ENCODE data around the gene CT47C1. TPM values are rescaled to one million over a fixed set of nuclear protein-coding genes. Genes with fewer than 3 reads are reported as not detected.
A peak's percentile ranks its signal among the peaks of the same experiment; 100 is the strongest.

The CT47C1 gene
- polyA plus RNA-seq, 2 of the 4 experiments (the other 2 are of a cell fraction), result not detected

DNA sequence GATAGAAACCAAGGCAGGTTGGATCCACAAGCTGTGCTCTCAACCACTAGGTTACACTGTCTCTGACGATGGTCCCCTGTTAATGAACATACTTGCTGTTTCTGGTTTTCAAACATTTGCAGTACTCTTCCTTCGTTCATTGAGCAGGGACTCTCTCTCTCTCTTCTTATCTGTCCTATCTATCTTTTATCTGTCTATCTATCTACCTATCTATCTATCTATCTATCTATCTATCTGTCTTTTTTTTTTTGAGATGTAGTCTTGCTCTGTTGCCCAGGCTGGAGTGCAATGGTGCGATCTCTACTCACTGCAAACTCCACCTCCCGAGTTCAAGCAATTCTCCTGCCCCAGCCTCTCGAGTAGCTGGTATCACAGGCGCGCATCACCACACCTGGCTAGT lies 9.4 kb upstream of the CT47C1 start:
- 87% methylated on average over 7 of the region's 7 CpGs for WGBS (ENCODE audit: missing lambda C conversion rate)
- ATAC-seq (no peak), FAIRE-seq (no peak), DNase-seq (ENCODE audit: low read depth in 1 of 2, low spot score in 1 of 2) (no peak)
- H3K4me3 ChIP-seq, result no peak overlapping the region
- ChIA-PET CTCF (interaction anchor here (0.5 to 5.0 kb wide), 5 partner anchors 59 to 224 kb away, joined by 4 to 56 read pairs (median 6); no protein-coding TSS in a partner anchor), POLR2A (no interaction called here)
- no peaks in the 10 kb centered on the region for H3K9me3 ChIP-seq
- no peak for TF ChIP-seq RNF2 (IDR thresholded peaks at IDR 0.05; ENCODE audit: borderline replicate concordance, low read depth)
- H3K27ac ChIP-seq, result no peak overlapping the region
- H3K4me2 ChIP-seq, result no peak overlapping the region
- no peaks in the 10 kb centered on the region for H3K4me1 ChIP-seq

DNA sequence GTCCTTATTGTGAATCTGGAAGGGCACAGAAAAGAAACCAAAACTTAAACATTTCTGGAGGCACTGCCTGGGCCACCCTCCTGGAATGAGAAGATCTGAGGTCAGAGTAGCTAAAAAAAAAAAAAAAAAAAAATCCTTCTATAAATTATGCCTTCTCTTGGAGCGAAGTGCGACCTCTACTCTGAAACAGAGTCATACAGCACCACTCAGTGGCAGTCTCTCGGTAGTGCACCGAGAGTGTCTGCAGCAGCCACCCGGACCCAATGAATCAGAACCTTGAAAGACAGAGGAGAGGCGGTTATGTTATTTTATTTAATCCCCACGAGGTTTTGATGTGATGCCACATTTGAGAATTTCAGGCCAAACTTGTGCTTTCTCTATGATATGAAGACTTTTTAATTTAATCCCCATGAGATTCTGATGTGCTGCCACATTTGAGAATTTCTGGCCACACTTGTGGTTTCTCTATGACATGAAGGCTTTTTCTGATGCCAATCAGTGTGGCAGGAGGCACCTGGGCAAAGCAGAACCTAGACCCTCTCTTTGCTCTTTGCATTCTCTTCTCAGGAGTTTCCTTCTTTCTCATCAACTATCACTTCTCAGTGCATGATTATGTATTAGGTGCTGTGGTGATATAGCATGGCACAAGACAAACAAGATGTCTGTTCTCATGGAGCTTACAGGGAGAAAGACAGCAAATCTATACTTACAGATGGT lies 5.6 kb upstream of the CT47C1 start:
- ATAC-seq, result peak; percentile 76 to 90
- H3K4me2 ChIP-seq, result no peak overlapping the region
- DNase-seq (ENCODE audit: low read depth in 1 of 2, low spot score in 1 of 2), result peak; percentile 46 to 50
- H3K4me3 ChIP-seq, result no peak overlapping the region
- CTCF ChIA-PET, result interaction anchor here (0.6 to 5.0 kb wide), 33 partner anchors 8 to 654 kb away, joined by 3 to 56 read pairs (median 4); no protein-coding TSS in a partner anchor
- FAIRE-seq, result no peak
- no peak overlapping the region for H3K27ac ChIP-seq
- 2% methylated on average over 7 of the region's 7 CpGs for WGBS (ENCODE audit: missing lambda C conversion rate)
- TF ChIP-seq EHF (CRISPR knock-in tag; IDR thresholded peaks at IDR 0.05) (no peak), SMC3 (IDR thresholded peaks at IDR 0.05) (peak; percentile 76), RAD21 (conservative IDR thresholded peaks at IDR 0.05 in 1 of 2, IDR thresholded peaks at IDR 0.05 in 1 of 2) (peak; percentile 82 to 87)
- TF ChIP-seq, protein P1, sequence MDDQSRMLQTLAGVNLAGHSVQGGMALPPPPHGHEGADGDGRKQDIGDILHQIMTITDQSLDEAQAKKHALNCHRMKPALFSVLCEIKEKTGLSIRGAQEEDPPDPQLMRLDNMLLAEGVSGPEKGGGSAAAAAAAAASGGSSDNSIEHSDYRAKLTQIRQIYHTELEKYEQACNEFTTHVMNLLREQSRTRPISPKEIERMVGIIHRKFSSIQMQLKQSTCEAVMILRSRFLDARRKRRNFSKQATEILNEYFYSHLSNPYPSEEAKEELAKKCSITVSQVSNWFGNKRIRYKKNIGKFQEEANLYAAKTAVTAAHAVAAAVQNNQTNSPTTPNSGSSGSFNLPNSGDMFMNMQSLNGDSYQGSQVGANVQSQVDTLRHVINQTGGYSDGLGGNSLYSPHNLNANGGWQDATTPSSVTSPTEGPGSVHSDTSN (IDR thresholded peaks at IDR 0.05), result no peak
- TF ChIP-seq, protein P2, sequence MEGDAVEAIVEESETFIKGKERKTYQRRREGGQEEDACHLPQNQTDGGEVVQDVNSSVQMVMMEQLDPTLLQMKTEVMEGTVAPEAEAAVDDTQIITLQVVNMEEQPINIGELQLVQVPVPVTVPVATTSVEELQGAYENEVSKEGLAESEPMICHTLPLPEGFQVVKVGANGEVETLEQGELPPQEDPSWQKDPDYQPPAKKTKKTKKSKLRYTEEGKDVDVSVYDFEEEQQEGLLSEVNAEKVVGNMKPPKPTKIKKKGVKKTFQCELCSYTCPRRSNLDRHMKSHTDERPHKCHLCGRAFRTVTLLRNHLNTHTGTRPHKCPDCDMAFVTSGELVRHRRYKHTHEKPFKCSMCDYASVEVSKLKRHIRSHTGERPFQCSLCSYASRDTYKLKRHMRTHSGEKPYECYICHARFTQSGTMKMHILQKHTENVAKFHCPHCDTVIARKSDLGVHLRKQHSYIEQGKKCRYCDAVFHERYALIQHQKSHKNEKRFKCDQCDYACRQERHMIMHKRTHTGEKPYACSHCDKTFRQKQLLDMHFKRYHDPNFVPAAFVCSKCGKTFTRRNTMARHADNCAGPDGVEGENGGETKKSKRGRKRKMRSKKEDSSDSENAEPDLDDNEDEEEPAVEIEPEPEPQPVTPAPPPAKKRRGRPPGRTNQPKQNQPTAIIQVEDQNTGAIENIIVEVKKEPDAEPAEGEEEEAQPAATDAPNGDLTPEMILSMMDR (IDR thresholded peaks at IDR 0.05), result peak; percentile 75
- no peaks in the 10 kb centered on the region for H3K9me3 ChIP-seq
- H3K4me1 ChIP-seq, result no peaks in the 10 kb centered on the region
- POLR2A ChIA-PET, result no interaction called here

DNA sequence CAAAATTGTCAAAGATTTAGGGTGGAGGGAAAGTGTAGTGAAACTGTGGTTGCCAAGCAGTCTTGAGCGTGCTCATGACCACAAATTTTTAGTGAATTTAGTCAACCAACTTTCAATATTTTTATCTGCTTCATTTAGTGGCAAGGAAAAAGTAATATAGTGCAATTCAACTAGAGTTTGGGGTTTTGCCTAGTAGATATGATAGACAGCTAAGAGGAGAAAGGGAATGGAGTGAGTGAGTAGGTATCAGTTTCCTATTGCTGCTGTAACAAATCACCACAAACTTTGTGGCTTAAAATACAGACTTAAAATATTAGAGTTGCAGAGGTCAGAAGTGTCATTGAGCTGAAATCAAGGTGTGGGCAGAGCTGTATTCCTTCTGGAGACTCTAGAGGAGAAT lies 3.7 kb upstream of the CT47C1 start:
- H3K4me1 ChIP-seq, result no peaks in the 10 kb centered on the region
- FAIRE-seq, result peak; percentile 43
- H3K4me3 ChIP-seq, result no peak overlapping the region
- no peaks in the 10 kb centered on the region for H3K9me3 ChIP-seq
- TF ChIP-seq, protein P3, sequence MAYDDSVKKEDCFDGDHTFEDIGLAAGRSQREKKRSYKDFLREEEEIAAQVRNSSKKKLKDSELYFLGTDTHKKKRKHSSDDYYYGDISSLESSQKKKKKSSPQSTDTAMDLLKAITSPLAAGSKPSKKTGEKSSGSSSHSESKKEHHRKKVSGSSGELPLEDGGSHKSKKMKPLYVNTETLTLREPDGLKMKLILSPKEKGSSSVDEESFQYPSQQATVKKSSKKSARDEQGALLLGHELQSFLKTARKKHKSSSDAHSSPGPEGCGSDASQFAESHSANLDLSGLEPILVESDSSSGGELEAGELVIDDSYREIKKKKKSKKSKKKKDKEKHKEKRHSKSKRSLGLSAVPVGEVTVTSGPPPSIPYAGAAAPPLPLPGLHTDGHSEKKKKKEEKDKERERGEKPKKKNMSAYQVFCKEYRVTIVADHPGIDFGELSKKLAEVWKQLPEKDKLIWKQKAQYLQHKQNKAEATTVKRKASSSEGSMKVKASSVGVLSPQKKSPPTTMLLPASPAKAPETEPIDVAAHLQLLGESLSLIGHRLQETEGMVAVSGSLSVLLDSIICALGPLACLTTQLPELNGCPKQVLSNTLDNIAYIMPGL (CRISPR knock-in tag; IDR thresholded peaks at IDR 0.05; ENCODE audit: borderline replicate concordance), result no peak
- TF ChIP-seq, protein P4, sequence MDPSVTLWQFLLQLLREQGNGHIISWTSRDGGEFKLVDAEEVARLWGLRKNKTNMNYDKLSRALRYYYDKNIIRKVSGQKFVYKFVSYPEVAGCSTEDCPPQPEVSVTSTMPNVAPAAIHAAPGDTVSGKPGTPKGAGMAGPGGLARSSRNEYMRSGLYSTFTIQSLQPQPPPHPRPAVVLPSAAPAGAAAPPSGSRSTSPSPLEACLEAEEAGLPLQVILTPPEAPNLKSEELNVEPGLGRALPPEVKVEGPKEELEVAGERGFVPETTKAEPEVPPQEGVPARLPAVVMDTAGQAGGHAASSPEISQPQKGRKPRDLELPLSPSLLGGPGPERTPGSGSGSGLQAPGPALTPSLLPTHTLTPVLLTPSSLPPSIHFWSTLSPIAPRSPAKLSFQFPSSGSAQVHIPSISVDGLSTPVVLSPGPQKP (IDR thresholded peaks at IDR 0.05; ENCODE audit: low read depth, low read length), result no peak
- TF ChIP-seq MAFK (IDR thresholded peaks at IDR 0.05; ENCODE audit: partially characterized antibody) (no peak), HOXA7 (CRISPR knock-in tag; IDR thresholded peaks at IDR 0.05) (no peak), NR3C1 (IDR thresholded peaks at IDR 0.05) (no peak), KDM5A (IDR thresholded peaks at IDR 0.05) (no peak), POLR2AphosphoS2 (conservative IDR thresholded peaks at IDR 0.05; ENCODE audit: low read length) (no peak), JUNB (IDR thresholded peaks at IDR 0.05) (no peak), KDM1A (IDR thresholded peaks at IDR 0.05; ENCODE audit: low read depth) (no peak), BHLHE40 (IDR thresholded peaks at IDR 0.05; ENCODE audit: low read depth, low read length) (no peak), EHF (CRISPR knock-in tag; IDR thresholded peaks at IDR 0.05) (no peak), SREBF2 (IDR thresholded peaks at IDR 0.05) (no peak), HOXB13 (CRISPR knock-in tag; IDR thresholded peaks at IDR 0.05; ENCODE audit: low read depth) (no peak), RFX5 (IDR thresholded peaks at IDR 0.05) (no peak), ZNF302 (CRISPR knock-in tag; IDR thresholded peaks at IDR 0.05) (no peak), NPAS2 (CRISPR knock-in tag; IDR thresholded peaks at IDR 0.05; ENCODE audit: borderline replicate concordance) (no peak)
- TF ChIP-seq, protein P2 (IDR thresholded peaks at IDR 0.05), result no peak
- TF ChIP-seq, protein P5, sequence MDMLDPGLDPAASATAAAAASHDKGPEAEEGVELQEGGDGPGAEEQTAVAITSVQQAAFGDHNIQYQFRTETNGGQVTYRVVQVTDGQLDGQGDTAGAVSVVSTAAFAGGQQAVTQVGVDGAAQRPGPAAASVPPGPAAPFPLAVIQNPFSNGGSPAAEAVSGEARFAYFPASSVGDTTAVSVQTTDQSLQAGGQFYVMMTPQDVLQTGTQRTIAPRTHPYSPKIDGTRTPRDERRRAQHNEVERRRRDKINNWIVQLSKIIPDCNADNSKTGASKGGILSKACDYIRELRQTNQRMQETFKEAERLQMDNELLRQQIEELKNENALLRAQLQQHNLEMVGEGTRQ (IDR thresholded peaks at IDR 0.05), result no peak
- H3K27ac ChIP-seq, result no peak overlapping the region
- WGBS (ENCODE audit: missing lambda C conversion rate), result 18% methylated on average over 1 of the region's 1 CpG
- CTCF ChIA-PET, result interaction anchor here (1.3 to 4.3 kb wide), 4 partner anchors 23 to 230 kb away, joined by 5 to 31 read pairs (median 8); no protein-coding TSS in a partner anchor
- POLR2A ChIA-PET, result no interaction called here
- H3K4me2 ChIP-seq, result no peak overlapping the region
- ATAC-seq, result no peak
- no peak for DNase-seq (ENCODE audit: low read depth in 1 of 2, low spot score in 1 of 2)

All from A549 (cell line).